ENCODE results near the gene CHDH.
A peak's percentile ranks its signal among the peaks of the same experiment; 100 is the strongest.

The CHDH gene

GRCh38 chr3:53780806-53781205 lies 65.4 kb downstream of the CHDH start:
- DNase-seq, result no peak

DNA sequence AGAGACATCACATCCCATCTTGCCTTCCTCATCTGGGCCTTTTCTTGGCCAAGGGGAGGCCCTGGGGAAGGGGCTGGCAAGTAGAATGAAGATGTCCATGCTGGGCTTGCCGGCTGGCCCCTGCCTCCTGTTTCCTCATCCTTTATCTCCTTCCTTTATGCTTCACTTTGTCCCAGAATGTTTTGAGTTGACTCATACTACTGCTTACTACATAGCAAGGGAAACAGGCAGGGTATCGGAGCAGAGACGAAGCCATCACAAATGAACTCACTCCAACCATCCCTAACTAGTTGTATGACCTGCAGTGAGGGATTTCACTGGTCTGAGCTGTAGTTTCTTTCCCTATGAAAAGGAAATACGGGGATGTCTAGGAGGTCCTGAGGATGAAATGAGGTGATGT lies 66.0 kb downstream of the CHDH start:
- no peak for DNase-seq

DNA sequence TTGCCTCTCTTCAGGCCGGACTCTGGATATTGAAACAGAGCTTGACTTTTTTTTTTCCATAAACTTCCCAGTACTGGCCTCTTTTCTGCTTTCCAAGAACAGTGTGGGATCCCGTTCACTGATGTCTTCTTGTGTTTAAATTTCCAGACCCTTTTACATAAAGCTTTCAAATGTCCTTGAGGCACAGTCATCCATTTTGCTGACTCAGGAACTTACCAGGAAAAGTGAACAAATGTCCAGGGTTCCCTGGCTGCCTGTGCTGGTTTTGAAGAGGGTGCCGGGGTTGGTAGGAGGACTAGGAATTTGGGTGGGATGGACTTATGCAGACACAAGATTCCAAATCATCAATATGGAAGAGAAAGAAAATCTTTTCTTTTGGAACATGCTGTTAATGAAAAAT lies 68.1 kb downstream of the CHDH start:
- DNase-seq, result no peak

DNA sequence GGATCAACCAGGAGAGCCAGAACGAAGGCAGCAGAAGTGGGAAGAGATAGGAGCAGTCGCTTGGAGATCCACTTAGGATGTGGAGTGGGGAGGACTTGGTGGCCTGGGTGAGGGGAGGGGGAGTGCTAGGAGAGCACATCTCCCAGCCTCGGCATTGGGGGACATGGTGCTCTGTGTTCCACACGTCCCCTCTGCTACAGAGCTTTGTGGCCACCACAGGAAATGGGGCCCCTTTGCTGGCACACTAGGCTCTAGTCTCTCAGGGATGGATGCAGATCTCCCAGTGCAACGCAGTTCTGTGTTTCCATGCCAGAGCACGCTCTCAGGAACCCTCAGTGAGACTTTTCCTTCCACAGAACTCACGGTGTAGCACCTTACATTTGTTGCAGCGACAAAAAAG lies 68.8 kb downstream of the CHDH start:
- DNase-seq, result no peak

DNA sequence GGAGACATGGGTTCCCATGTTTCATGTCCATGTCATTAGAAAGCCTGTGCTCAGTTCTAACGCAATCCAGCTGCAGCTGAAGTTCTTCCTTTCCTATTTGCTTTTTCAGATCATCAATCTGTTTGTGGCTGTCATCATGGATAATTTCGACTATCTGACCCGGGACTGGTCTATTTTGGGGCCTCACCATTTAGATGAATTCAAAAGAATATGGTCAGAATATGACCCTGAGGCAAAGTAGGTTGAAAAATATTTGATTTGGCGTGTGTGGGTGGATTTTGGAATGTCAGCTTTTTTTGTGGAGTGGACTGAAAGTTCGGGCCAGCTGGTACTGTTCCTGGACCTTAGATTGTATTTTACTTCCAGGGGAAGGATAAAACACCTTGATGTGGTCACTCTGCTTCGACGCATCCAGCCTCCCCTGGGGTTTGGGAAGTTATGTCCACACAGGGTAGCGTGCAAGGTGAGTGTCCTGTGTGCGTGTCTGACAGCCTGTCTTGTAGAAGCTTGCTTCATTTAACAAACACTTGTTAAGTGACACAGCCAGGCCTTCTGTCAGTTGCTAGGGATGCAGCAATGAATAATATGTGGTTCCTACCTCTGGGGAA lies 69.6 kb downstream of the CHDH start:
- peak; percentile 9 for DNase-seq

DNA sequence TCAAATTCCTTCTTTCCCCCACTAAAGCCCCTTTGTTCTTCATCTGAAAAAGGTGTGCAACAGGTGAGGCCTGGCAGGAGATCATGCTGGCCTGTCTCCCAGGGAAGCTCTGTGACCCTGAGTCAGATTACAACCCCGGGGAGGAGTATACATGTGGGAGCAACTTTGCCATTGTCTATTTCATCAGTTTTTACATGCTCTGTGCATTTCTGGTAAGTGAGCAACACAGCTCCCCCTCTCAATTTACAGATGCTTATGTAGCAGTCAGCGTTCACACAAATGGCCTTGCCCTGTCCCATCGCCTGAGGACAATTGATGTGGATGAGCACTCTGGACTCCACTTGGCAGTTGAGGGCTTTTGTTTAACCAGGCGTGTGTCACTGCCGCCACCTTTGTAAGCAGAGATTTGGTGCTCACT lies 70.4 kb downstream of the CHDH start:
- peak; percentile 90 for DNase-seq

GRCh38 chr3:53775018-53775417 lies 71.2 kb downstream of the CHDH start:
- DNase-seq, result no peak

- DNase-seq, result no peak
Measured at GRCh38 chr3:53774414-53774813, 71.8 kb downstream of the CHDH start.

DNA sequence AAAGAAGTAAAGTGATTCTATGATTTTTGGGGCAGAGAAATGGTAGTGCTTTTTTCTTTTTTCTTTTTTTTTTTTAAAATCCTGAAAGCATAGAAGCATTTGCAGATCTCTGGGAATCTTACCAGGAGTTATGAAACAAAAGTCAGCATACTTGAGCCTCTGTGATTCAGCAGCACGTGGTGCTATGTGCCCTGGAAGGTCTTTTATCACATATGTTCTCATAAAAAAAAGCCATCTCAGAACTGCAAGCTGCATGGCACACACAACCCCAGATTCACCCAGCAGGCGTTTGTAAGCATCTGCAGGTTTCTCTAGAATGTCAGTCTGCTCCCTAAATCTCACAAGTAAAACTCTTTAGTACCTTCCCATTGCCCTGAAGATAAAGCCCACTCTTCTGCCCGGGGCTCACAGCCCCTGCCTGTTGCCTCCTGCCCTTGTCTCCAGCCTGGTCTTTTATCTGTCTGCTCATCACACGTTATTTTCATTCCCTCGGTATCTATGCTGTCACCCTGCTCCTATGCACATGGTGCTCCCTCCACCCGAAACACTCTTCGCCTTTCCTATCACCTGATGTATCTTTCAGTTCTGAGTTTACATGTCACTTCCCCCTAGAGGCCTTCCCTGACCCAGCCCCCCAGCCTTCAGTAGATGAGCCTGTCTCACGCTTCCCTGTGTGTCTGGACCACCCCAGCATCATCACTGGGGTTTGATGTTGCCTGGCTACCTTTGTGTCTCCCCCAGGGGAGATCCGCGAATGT lies 72.4 kb downstream of the CHDH start:
- peak; percentile 8 for DNase-seq

- DNase-seq, result no peak
Measured at GRCh38 chr3:53773021-53773436, 73.2 kb downstream of the CHDH start.

GRCh38 chr3:53772562-53772961 lies 73.7 kb downstream of the CHDH start:
- no peak for DNase-seq

GRCh38 chr3:53768478-53769459 lies 77.5 kb downstream of the CHDH start:
- DNase-seq, result peak; percentile 4

DNA sequence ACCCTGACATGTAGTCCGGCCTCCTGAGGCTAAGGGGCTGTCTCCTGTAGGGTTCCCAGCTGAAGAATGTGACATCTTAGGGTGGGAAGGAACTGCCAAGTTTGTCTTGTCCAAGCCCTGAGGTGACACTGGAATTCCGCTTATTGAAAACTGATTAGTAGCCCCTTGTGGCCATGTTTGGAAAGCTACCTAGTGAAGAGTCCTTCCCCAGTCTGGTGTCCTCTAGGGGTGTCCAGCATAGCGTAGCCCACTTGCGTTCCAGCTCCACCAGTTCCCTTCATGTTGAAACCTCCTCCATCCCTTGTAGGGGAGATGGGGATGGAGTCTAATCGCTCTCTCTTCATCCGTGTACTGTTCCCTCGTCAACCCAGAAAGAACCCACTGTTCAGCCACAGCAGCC lies 79.5 kb downstream of the CHDH start:
- DNase-seq, result no peak

DNA sequence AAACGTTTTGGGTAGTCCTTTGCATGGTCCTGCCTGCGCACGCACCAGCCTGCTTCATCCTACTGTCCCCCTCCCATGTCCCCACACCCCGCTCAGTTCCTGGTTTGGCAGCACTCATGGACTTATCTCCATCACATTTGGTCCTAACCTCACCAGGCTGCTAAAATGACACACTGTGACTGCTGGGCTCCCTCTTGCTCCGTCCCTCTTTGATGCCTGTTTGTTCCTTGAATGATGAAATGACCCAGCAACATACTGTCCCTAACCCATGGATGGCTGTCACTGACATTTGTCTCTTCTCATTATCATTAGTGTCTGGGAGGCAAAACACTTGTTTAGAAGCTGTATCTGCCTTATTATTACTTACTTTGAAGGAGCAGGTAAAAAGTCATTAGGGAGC lies 80.5 kb downstream of the CHDH start:
- no peak for DNase-seq

DNA sequence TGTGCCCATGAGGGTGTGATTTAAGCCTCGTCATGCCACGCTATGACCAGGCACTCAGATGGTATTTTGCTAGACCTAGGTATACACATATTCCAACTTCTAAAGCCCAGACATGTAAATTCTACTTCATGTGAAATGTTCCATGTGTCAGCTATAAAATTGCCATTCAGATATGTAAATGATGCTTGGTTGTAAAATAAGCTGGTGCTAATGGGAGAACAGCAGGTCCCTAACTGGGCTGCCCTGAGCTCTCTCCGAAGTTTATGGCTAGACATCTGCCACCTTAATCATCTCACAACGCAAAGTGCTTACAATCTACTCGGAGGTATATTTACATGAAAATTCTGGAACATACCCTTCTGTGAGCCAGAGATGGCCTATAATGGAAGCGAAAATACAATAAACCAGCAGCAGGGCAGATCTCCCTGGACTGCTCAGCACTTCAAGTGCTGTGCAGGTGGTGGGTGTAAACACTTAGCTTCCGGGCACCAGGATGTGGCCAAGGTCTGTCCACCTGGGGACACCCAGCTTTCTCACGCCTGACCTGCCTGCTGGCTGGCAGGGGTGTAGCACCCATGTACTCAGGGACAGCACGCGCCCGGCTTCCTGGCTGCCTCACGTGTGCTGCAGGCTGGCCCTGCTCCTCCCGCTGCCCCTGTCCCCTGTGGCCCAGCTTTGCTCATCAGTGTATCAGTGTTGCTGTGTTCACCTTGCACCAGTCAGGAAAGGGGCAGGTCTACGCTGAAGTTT lies 82.0 kb downstream of the CHDH start:
- DNase-seq, result peak; percentile 34

GRCh38 chr3:53763353-53763752 lies 82.9 kb downstream of the CHDH start:
- DNase-seq, result no peak
